ENCODE measurements around the gene GFY. TPM values are rescaled to one million over a fixed set of nuclear protein-coding genes. Genes with fewer than 3 reads are reported as not detected.
"Not testable (repeated sequence)": the region's sequence is repeated elsewhere in the genome, so short reads cannot be mapped to it uniquely, and the experiment has no call there.

Gene GFY
- total RNA-seq, 1 donor from 2014 or later = not detected

GRCh38 chr19:49442771-49443365 lies 17.7 kb downstream of the GFY start:
- DNase-seq (ENCODE audit: low read depth in 2 of 2) = peak; percentile 76 to 89

- DNase-seq (ENCODE audit: low read depth in 2 of 2) = peak; percentile 83 to 94
These were observed 18.3 kb downstream of the GFY start for GRCh38 chr19:49443366-49444099.

- not testable (repeated sequence) for DNase-seq (ENCODE audit: low read depth in 2 of 2)
These were observed 19.0 kb downstream of the GFY start for GRCh38 chr19:49444100-49444700.

- no peak for DNase-seq (ENCODE audit: low read depth in 2 of 2)
These were observed 20.8 kb downstream of the GFY start for GRCh38 chr19:49445997-49446396.

GRCh38 chr19:49447485-49448431 lies 22.6 kb downstream of the GFY start:
- DNase-seq (ENCODE audit: low read depth in 2 of 2) = peak in 1 of 2 donors; percentile 25

- DNase-seq (ENCODE audit: low read depth in 2 of 2) = no peak
These were observed 23.2 kb downstream of the GFY start for GRCh38 chr19:49448432-49448786.

- DNase-seq (ENCODE audit: low read depth in 2 of 2) = no peak
These were observed 25.2 kb downstream of the GFY start for GRCh38 chr19:49450405-49450804.

- peak; percentile 99 to 100 for DNase-seq (ENCODE audit: low read depth in 2 of 2)
These were observed 26.4 kb downstream of the GFY start, which contains the start of gene PIH1D1 for GRCh38 chr19:49451430-49452181. Gene PIH1D1, minus strand, starts transcription at chr19:49451814. Its CDS starts 240 bp downstream, at chr19:49451574.

GRCh38 chr19:49453013-49453756 lies 28.0 kb downstream of the GFY start, which contains the start of gene ALDH16A1:
Gene ALDH16A1, plus strand, starts transcription at chr19:49453225. Its CDS starts 107 bp downstream, at chr19:49453332.
- DNase-seq (ENCODE audit: low read depth in 2 of 2) = peak; percentile 93 to 98

- no peak for DNase-seq (ENCODE audit: low read depth in 2 of 2)
These were observed 28.6 kb downstream of the GFY start for GRCh38 chr19:49453757-49454240.

GRCh38 chr19:49455773-49456172 lies 30.6 kb downstream of the GFY start:
- DNase-seq (ENCODE audit: low read depth in 2 of 2) = no peak

GRCh38 chr19:49456326-49456725 lies 31.1 kb downstream of the GFY start:
- DNase-seq (ENCODE audit: low read depth in 2 of 2) = no peak

GRCh38 chr19:49458567-49458903 lies 33.3 kb downstream of the GFY start:
- DNase-seq (ENCODE audit: low read depth in 2 of 2) = no peak

- no peak for DNase-seq (ENCODE audit: low read depth in 2 of 2)
These were observed 34.2 kb downstream of the GFY start for GRCh38 chr19:49459388-49459787.

- not testable (repeated sequence) for DNase-seq (ENCODE audit: low read depth in 2 of 2)
These were observed 35.9 kb downstream of the GFY start for GRCh38 chr19:49461130-49461529.

GRCh38 chr19:49461656-49462055 lies 36.5 kb downstream of the GFY start:
- DNase-seq (ENCODE audit: low read depth in 2 of 2) = no peak

GRCh38 chr19:49462492-49462891 lies 37.3 kb downstream of the GFY start:
- no peak for DNase-seq (ENCODE audit: low read depth in 2 of 2)

GRCh38 chr19:49463960-49464740 lies 39.0 kb downstream of the GFY start:
- DNase-seq (ENCODE audit: low read depth in 2 of 2) = no peak

- no peak for DNase-seq (ENCODE audit: low read depth in 2 of 2)
These were observed 40.2 kb downstream of the GFY start for GRCh38 chr19:49465371-49465770.
